ENCODE measurements around the gene RPL22. TPM values are rescaled to one million over a fixed set of nuclear protein-coding genes. Genes with fewer than 3 reads are reported as not detected.

RPL22 gene
- total and polyA plus RNA-seq, 11 donors = 63.6 to 353 (median 241) TPM

DNA sequence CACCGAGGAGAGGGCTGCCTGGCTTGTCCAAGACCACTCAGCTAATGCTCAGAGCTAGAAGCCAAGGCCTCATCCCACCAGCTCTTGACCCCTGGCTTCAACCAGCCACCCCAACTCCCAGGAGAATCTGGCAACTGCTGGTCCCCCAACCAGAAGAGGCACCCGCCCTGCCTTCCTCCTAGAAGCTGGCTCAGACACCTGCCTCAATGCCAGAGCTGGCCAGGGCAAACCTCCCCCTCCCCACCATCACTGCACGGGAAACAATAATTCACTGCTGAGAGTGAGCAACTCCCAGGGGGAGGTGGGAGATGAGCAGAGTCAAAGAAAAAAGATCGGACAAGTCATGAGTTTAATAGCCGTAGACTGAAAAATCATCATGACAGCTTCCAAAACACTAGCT is 22.6 kb downstream of the RPL22 start:
- WGBS, 4 donors = 68 to 77% (median 72%) methylated on average over 5 of the region's 5 CpGs
- H3K36me3 ChIP-seq = no peaks in the 10 kb centered on the region
- no peak for ATAC-seq
- no peak overlapping the region for H3K27ac ChIP-seq
- no peaks in the 10 kb centered on the region for H3K9me3 ChIP-seq
- intact Hi-C loops (cut with DNase I) = loop anchor here in 3 of 10 donors (5.0 to 10.0 kb wide), 3 partner anchors 122 to 139 kb away; partner anchors contain the start of gene KCNAB2 (in 1 of the 3)
- H3K4me3 ChIP-seq = no peak overlapping the region
- TF ChIP-seq POLR2A (IDR thresholded peaks at IDR 0.05) = no peak
- TF ChIP-seq, protein P1, sequence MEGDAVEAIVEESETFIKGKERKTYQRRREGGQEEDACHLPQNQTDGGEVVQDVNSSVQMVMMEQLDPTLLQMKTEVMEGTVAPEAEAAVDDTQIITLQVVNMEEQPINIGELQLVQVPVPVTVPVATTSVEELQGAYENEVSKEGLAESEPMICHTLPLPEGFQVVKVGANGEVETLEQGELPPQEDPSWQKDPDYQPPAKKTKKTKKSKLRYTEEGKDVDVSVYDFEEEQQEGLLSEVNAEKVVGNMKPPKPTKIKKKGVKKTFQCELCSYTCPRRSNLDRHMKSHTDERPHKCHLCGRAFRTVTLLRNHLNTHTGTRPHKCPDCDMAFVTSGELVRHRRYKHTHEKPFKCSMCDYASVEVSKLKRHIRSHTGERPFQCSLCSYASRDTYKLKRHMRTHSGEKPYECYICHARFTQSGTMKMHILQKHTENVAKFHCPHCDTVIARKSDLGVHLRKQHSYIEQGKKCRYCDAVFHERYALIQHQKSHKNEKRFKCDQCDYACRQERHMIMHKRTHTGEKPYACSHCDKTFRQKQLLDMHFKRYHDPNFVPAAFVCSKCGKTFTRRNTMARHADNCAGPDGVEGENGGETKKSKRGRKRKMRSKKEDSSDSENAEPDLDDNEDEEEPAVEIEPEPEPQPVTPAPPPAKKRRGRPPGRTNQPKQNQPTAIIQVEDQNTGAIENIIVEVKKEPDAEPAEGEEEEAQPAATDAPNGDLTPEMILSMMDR (IDR thresholded peaks at IDR 0.05) = no peak
- H3K27me3 ChIP-seq = peaks cover 17 to 57% (median 36%) of the 10 kb centered on the region in 9 donors
- no peak for DNase-seq
- H3K4me1 ChIP-seq = peaks cover 5 to 30% (median 14%) of the 10 kb centered on the region in 12 donors

DNA sequence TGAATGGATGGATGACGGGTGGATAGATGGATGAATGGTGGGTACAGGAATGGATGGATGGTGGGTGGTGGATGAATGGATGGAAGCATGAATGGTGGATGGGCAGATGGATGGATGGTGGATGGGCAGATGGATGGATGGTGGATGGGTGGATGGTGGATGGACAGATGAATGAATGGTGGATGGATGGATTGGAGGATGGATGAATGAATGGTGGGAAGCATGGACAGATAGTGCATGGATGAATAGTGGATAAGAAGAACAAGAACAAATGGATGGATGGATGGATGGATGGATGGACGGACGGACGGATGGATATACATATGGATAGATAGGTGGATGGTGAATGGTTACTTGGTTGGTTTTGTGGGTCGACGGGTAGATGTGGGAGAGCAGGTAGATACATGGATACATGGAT is 24.0 kb downstream of the RPL22 start:
- intact Hi-C loops (cut with DNase I) = loop anchor here in 3 of 10 donors (5.0 to 10.0 kb wide), 3 partner anchors 121 to 138 kb away; partner anchors contain the start of gene KCNAB2 (in 1 of the 3)
- Histone ChIP-seq H3K36me3 (no peaks in the 10 kb centered on the region), H3K4me3 (no peak overlapping the region), H3K9me3 (no peaks in the 10 kb centered on the region), H3K27me3 (peaks cover 17 to 60% (median 30%) of the 10 kb centered on the region in 9 donors), H3K27ac (no peak overlapping the region), H3K4me1 (peaks cover 5 to 20% (median 8%) of the 10 kb centered on the region in 12 donors)
- WGBS, 4 donors = 87 to 96% (median 94%) methylated on average over 6 of the region's 6 CpGs
- no peak for ATAC-seq
- TF ChIP-seq, protein P1 (IDR thresholded peaks at IDR 0.05) = no peak
- no peak for TF ChIP-seq POLR2A (IDR thresholded peaks at IDR 0.05)
- no peak for DNase-seq

DNA sequence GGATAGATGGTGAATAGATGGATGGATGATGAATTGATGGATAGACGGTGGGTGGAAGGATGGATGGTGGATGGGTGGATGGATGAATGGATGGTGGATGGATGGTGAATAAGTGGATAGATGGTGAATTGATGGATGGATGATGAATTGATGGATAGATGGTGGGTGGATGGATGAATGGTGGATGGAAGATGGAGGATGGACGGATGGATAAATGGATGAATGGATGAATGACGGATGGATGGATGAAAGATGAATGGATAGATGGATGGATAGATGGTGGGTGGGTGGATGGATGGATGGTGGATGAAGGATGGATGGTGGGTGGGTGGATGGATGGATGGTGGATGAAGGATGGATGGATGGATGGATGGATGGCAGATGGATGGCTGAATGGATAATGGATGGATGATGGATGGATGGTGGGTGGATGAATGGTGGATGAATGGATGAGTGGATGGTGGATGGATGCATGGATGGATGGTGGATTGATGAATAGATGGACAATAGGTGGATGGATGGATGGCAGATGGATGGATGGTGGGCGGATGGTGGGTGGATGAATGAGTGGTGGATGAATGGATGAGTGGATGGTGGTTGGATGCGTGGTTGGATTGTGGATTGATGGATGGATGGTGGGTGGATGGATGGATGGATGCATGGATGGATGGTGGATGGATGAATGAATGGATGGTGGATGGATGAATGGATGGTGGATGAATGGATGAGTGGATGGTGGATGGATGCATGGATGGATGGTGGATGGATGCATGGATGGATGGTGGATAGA is 24.6 kb downstream of the RPL22 start:
- no peak overlapping the region for H3K27ac ChIP-seq
- no peak for DNase-seq
- intact Hi-C loops (cut with DNase I) = loop anchor here in 3 of 10 donors (5.0 to 10.0 kb wide), 3 partner anchors 120 to 138 kb away; partner anchors contain the start of gene KCNAB2 (in 1 of the 3)
- 81 to 94% (median 83%) methylated on average over 5 of the region's 5 CpGs for WGBS, 4 donors
- no peaks in the 10 kb centered on the region for H3K36me3 ChIP-seq
- H3K4me3 ChIP-seq = no peak overlapping the region
- TF ChIP-seq, protein P1 (IDR thresholded peaks at IDR 0.05) = no peak
- no peak for TF ChIP-seq POLR2A (IDR thresholded peaks at IDR 0.05)
- peaks cover 5 to 14% (median 8%) of the 10 kb centered on the region in 12 donors for H3K4me1 ChIP-seq
- no peak for ATAC-seq
- H3K9me3 ChIP-seq = no peaks in the 10 kb centered on the region
- H3K27me3 ChIP-seq = peaks cover 17 to 62% (median 30%) of the 10 kb centered on the region in 9 donors

DNA sequence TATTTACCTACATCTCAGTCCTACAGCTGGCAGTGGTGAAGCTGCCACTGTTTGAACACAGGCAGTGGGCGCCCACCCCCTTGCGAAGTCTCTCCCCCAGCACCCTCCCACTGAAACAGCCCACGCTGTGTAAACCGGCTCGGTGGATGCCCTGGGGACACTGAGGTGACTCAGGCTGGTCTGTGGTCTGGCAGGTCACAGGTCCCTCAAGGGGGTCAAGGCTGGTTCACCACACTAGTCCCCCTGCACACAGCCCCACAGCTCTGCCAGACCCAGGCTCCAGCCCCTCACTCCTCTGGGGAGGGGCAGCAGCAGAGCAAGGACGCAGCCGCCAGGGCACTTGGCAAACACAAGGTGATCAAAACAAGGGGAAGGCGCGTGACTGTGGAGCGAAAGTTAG is 26.8 kb downstream of the RPL22 start:
- H3K27me3 ChIP-seq = peaks cover 1 to 44% (median 12%) of the 10 kb centered on the region in 9 donors
- no peak overlapping the region for H3K27ac ChIP-seq
- H3K4me1 ChIP-seq = no peaks in the 10 kb centered on the region
- DNase-seq (no peak), ATAC-seq (peak in 1 of 4 donors; percentile 32)
- TF ChIP-seq, protein P1 (IDR thresholded peaks at IDR 0.05) = no peak
- no peak for TF ChIP-seq POLR2A (IDR thresholded peaks at IDR 0.05)
- intact Hi-C loops (cut with DNase I) = loop anchor here in 2 of 10 donors (10.0 kb wide), 2 partner anchors 118 to 128 kb away; partner anchors contain the start of gene KCNAB2 (in 1 of the 2)
- H3K36me3 ChIP-seq = no peaks in the 10 kb centered on the region
- H3K4me3 ChIP-seq = no peak overlapping the region
- 83 to 89% (median 85%) methylated on average over 10 of the region's 10 CpGs for WGBS, 4 donors
- H3K9me3 ChIP-seq = no peaks in the 10 kb centered on the region

Data from heart left ventricle (tissue), 16 donors.